G401 (cell line): Measurements from ENCODE around the gene C8G. TPM values are rescaled to one million over a fixed set of nuclear protein-coding genes. Genes with fewer than 3 reads are reported as not detected.
A peak's percentile ranks its signal among the peaks of the same experiment; 100 is the strongest.

ENCODE experiments used
- DNase-seq: peaks from one replicate; pipeline ENCODE4 v3.0.0-alpha.2; 2015; ENCODE audit warnings: low spot score
- in situ Hi-C: cut with HindIII; loops from 2 replicates; pipeline ENCODE4 v1.10.0; 2016; ENCODE audit warnings: low sequenced_read_pairs, mixed read lengths
- total RNA-seq: library from RNA; depleted of rRNA; stranded (reverse); fragments of >200 nt; shearing (Covaris generic); gene quantifications from 2 replicates; pipeline ENCODE4 v1.2.3, GENCODE V29; 2014; rRNA removed

Gene C8G
- total RNA-seq, 1 experiment from 2014 or later: not detected

- in situ Hi-C loops: no loop called here
- no peak for DNase-seq
These were observed 40.1 kb downstream of the C8G start for GRCh38 chr9:136985027-136985602.

GRCh38 chr9:136985853-136986252, 40.8 kb downstream of the C8G start:
- DNase-seq: no peak
- in situ Hi-C loops: no loop called here

- in situ Hi-C loops: no loop called here
- no peak for DNase-seq
These were observed 43.8 kb downstream of the C8G start for GRCh38 chr9:136988872-136989271.

GRCh38 chr9:136990242-136990911, 45.3 kb downstream of the C8G start:
- in situ Hi-C loops: no loop called here
- no peak for DNase-seq

GRCh38 chr9:136991993-136992818, 47.2 kb downstream of the C8G start, which contains the start of gene PAXX:
Gene PAXX, plus strand, starts transcription at chr9:136992422. Its CDS starts 22 bp downstream, at chr9:136992444.
- in situ Hi-C loops: no loop called here
- peak; percentile 91 for DNase-seq

- no peak for DNase-seq
- in situ Hi-C loops: no loop called here
These were observed 47.9 kb downstream of the C8G start for GRCh38 chr9:136992819-136993369.

GRCh38 chr9:136994180-136994887, 49.3 kb downstream of the C8G start:
- DNase-seq: no peak
- in situ Hi-C loops: no loop called here

GRCh38 chr9:136994888-136995230, 49.8 kb downstream of the C8G start:
- in situ Hi-C loops: no loop called here
- DNase-seq: no peak

GRCh38 chr9:136995362-136995761, 50.3 kb downstream of the C8G start:
- in situ Hi-C loops: no loop called here
- no peak for DNase-seq

- DNase-seq: peak; percentile 32
- in situ Hi-C loops: no loop called here
These were observed 50.8 kb downstream of the C8G start for GRCh38 chr9:136995772-136996311.

Other genes starting within 250 kb of the C8G start
- gene DIPK1B, start 232.7 kb upstream of the C8G start, total RNA-seq: 65.0 and 69.9 TPM in 2 replicates
- gene LCN10, start 202.3 kb upstream of the C8G start, total RNA-seq: not detected in 2 replicates
- gene LCN6, start 196.7 kb upstream of the C8G start, total RNA-seq: not detected in 2 replicates
- gene LCN8, start 187.0 kb upstream of the C8G start, total RNA-seq: not detected in 2 replicates
- not detected in 2 replicates for gene LCN15, start 180.7 kb upstream of the C8G start, total RNA-seq
- 60.8 and 107 TPM in 2 replicates for gene TMEM141, start 153.9 kb upstream of the C8G start, total RNA-seq
- not detected in 2 replicates for gene CCDC183, start 148.9 kb upstream of the C8G start, total RNA-seq
- 199 and 222 TPM in 2 replicates for gene RABL6, start 137.3 kb upstream of the C8G start, total RNA-seq
- gene AJM1, start 102.8 kb upstream of the C8G start, total RNA-seq: 0.49 and 1.1 TPM in 2 replicates
- gene PHPT1, start 95.8 kb upstream of the C8G start, total RNA-seq: 139 and 226 TPM in 2 replicates
- 1.9 TPM in 2 replicates for gene MAMDC4, start 92.9 kb upstream of the C8G start, total RNA-seq
- gene EDF1, start 78.9 kb upstream of the C8G start, total RNA-seq: 308 and 348 TPM in 2 replicates
- gene TRAF2, start 58.7 kb upstream of the C8G start, total RNA-seq: 22.6 and 36.3 TPM in 2 replicates
- gene FBXW5, start 505 bp upstream of the C8G start, total RNA-seq: 118 and 124 TPM in 2 replicates
- not detected in 2 replicates for gene LCN12, start 7.0 kb downstream of the C8G start, total RNA-seq
- gene PTGDS, start 32.3 kb downstream of the C8G start, total RNA-seq: 4.7 TPM in 1 of 2 replicates, not detected in the other
- not detected in 2 replicates for gene LCNL1, start 37.8 kb downstream of the C8G start, total RNA-seq
- 52.2 and 79.6 TPM in 2 replicates for gene PAXX, start 47.2 kb downstream of the C8G start, total RNA-seq
- 2.1 and 6.2 TPM in 2 replicates for gene CLIC3, start 51.3 kb downstream of the C8G start, total RNA-seq
- 8.5 and 12.3 TPM in 2 replicates for gene ABCA2, start 83.0 kb downstream of the C8G start, total RNA-seq
- gene FUT7, start 86.8 kb downstream of the C8G start, total RNA-seq: not detected in 2 replicates
- gene NPDC1, start 100.9 kb downstream of the C8G start, total RNA-seq: 32.0 and 38.4 TPM in 2 replicates
- not detected in 2 replicates for gene ENTPD2, start 108.8 kb downstream of the C8G start, total RNA-seq
- 62.9 and 63.5 TPM in 2 replicates for gene SAPCD2, start 125.3 kb downstream of the C8G start, total RNA-seq
- gene UAP1L1, start 132.3 kb downstream of the C8G start, total RNA-seq: 28.9 and 34.7 TPM in 2 replicates
- 67.0 and 73.9 TPM in 2 replicates for gene MAN1B1, start 141.7 kb downstream of the C8G start, total RNA-seq
- gene DPP7, start 169.5 kb downstream of the C8G start, total RNA-seq: 1.2 and 3.0 TPM in 2 replicates
- not detected in 2 replicates for gene GRIN1, start 193.9 kb downstream of the C8G start, total RNA-seq
- gene LRRC26, start 224.8 kb downstream of the C8G start, total RNA-seq: 1.3 TPM in 1 of 2 replicates, not detected in the other
- gene TMEM210, start 226.8 kb downstream of the C8G start, total RNA-seq: not detected in 2 replicates
- gene ANAPC2, start 243.3 kb downstream of the C8G start, total RNA-seq: 58.8 and 63.6 TPM in 2 replicates
- 95.8 and 122 TPM in 2 replicates for gene SSNA1, start 243.4 kb downstream of the C8G start, total RNA-seq